ENCODE measurements around the gene EPHB1. TPM values are rescaled to one million over a fixed set of nuclear protein-coding genes. Genes with fewer than 3 reads are reported as not detected.

The EPHB1 gene
- total RNA-seq, 1 donor from 2014 or later, result 16.3 TPM

- H3K9me3 Mint-ChIP-seq (ENCODE audit: unreplicated experiment), result peaks cover 15% of the 10 kb centered on the region
- peaks cover 11% of the 10 kb centered on the region for H3K4me1 Mint-ChIP-seq (ENCODE audit: low read depth, unreplicated experiment)
- no peak overlapping the region for H3K27ac Mint-ChIP-seq (ENCODE audit: unreplicated experiment)
- peak; percentile 54 for DNase-seq
- no peak for TF ChIP-seq CTCF (IDR thresholded peaks at IDR 0.05; ENCODE audit: partially characterized antibody, unreplicated experiment)
- H3K36me3 Mint-ChIP-seq (ENCODE audit: unreplicated experiment), result peaks cover 8% of the 10 kb centered on the region
- peaks cover 19% of the 10 kb centered on the region for H3K27me3 Mint-ChIP-seq (ENCODE audit: unreplicated experiment)
- peak overlapping the region; percentile 89 for H3K4me3 Mint-ChIP-seq (ENCODE audit: unreplicated experiment)
These were observed 1.4 kb downstream of the EPHB1 start for GRCh38 chr3:134796281-134797056.

GRCh38 chr3:134797057-134797740, 2.1 kb downstream of the EPHB1 start:
- Mint-ChIP-seq H3K27me3 (ENCODE audit: unreplicated experiment) (peaks cover 15% of the 10 kb centered on the region), H3K9me3 (ENCODE audit: unreplicated experiment) (peaks cover 15% of the 10 kb centered on the region), H3K36me3 (ENCODE audit: unreplicated experiment) (peaks cover 4% of the 10 kb centered on the region), H3K4me1 (ENCODE audit: low read depth, unreplicated experiment) (peaks cover 14% of the 10 kb centered on the region), H3K4me3 (ENCODE audit: unreplicated experiment) (peak overlapping the region; percentile 89), H3K27ac (ENCODE audit: unreplicated experiment) (peak overlapping the region; percentile 70)
- TF ChIP-seq CTCF (IDR thresholded peaks at IDR 0.05; ENCODE audit: partially characterized antibody, unreplicated experiment), result no peak
- no peak for DNase-seq

- Mint-ChIP-seq H3K9me3 (ENCODE audit: unreplicated experiment) (peaks cover 16% of the 10 kb centered on the region), H3K27ac (ENCODE audit: unreplicated experiment) (no peak overlapping the region), H3K27me3 (ENCODE audit: unreplicated experiment) (peaks cover 13% of the 10 kb centered on the region), H3K4me3 (ENCODE audit: unreplicated experiment) (peak overlapping the region; percentile 89), H3K4me1 (ENCODE audit: low read depth, unreplicated experiment) (peaks cover 16% of the 10 kb centered on the region), H3K36me3 (ENCODE audit: unreplicated experiment) (peaks cover 4% of the 10 kb centered on the region)
- no peak for TF ChIP-seq CTCF (IDR thresholded peaks at IDR 0.05; ENCODE audit: partially characterized antibody, unreplicated experiment)
- peak; percentile 31 for DNase-seq
These were observed 2.8 kb downstream of the EPHB1 start for GRCh38 chr3:134797741-134798451.

- Mint-ChIP-seq H3K36me3 (ENCODE audit: unreplicated experiment) (peaks cover 4% of the 10 kb centered on the region), H3K4me3 (ENCODE audit: unreplicated experiment) (no peak overlapping the region), H3K27me3 (ENCODE audit: unreplicated experiment) (peaks cover 12% of the 10 kb centered on the region), H3K27ac (ENCODE audit: unreplicated experiment) (no peak overlapping the region), H3K4me1 (ENCODE audit: low read depth, unreplicated experiment) (peaks cover 16% of the 10 kb centered on the region), H3K9me3 (ENCODE audit: unreplicated experiment) (peaks cover 9% of the 10 kb centered on the region)
- DNase-seq, result no peak
- TF ChIP-seq CTCF (IDR thresholded peaks at IDR 0.05; ENCODE audit: partially characterized antibody, unreplicated experiment), result no peak
These were observed 3.7 kb downstream of the EPHB1 start for GRCh38 chr3:134798681-134799311.

Measured in glutamatergic neuron (in vitro differentiated cells).